GM06990 (cell line): ENCODE results near the gene CDH4.

Experiments used
- DNase-seq: peaks from one replicate; pipeline ENCODE4 v3.0.0-alpha.2; 2011; ENCODE audit not compliant: insufficient read length; ENCODE audit errors: extremely low read depth
- H3K27me3 ChIP-seq: replicated peaks from 2 replicates; pipeline ENCODE4 v1.6.0; 2011; ENCODE audit warnings: low read length; ENCODE audit not compliant: control insufficient read depth, insufficient read depth
- H3K36me3 ChIP-seq: 2 replicates; pipeline ENCODE4 v1.5.1; 2011; ENCODE audit warnings: low read length; ENCODE audit not compliant: control insufficient read depth, insufficient read depth
- H3K4me3 ChIP-seq: replicated peaks from 2 replicates; pipeline ENCODE4 v1.5.1; 2011; ENCODE audit warnings: low read depth, mild to moderate bottlenecking, control low read depth, low read length
- TF ChIP-seq, protein P1 (sequence below): IDR thresholded peaks from 2 replicates; pipeline ENCODE4 v1.5.1; 2011; ENCODE audit warnings: low read length, control low read depth, mild to moderate bottlenecking, inconsistent platforms; ENCODE audit not compliant: insufficient read depth, poor library complexity, severe bottlenecking

Gene CDH4

DNA sequence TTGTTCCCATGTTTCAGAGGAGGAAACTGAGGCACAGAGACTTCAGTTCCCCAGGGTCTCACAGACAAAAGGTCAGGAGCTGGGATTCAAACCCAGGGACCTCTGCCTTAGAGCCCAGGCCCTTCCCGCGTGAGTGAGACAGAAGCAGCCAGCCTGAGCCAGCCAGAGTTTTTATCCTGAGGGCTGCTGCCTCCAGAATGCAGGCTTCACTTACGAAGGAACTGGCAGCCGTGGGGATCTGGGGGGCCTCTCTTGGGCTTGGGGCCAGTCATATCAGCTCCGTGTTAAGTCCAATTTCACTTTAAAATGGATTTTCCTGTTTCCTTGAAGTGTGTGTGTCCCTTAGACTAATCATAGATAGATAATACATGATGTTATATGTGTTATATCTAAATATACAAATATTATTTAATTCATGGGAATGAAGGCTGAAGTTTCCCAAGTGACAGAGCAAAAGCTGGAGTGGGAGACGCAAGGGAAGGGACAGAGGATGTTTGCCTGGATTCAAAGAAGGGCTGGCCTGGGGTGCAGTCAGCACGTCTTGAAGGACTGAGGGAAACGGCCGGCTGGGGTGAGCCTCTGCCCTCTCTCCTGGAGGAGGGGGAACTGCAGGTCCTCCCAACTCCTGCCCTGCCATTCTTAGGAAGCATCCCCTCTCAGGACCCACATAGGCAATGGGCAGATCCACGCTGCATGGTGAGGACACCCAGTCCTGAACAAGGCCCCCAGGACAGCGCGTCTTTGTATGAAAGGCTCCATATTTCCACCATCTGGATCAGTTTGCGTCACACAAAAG lies 320.1 kb downstream of the CDH4 start:
- H3K27me3 ChIP-seq = no peaks in the 10 kb centered on the region
- no peak for DNase-seq
- H3K4me3 ChIP-seq = no peak overlapping the region

DNA sequence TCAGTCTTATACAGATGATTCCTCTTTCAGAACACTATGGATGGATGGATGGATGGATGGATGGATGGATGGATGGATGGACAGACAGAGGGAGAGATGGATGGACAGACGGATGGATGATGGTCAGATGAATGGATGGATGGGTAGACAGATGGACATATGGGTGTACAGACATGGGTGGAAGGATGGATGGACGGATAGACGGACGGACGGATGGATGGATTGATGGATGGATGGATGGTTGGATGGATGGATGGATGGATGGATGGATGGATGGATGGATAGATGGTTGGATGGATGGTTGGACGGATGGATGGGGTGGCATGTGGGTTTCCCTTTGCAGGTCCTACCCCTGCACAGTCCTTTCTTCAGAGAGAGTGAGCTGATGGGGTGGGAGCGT lies 320.7 kb downstream of the CDH4 start:
- TF ChIP-seq, protein P1, sequence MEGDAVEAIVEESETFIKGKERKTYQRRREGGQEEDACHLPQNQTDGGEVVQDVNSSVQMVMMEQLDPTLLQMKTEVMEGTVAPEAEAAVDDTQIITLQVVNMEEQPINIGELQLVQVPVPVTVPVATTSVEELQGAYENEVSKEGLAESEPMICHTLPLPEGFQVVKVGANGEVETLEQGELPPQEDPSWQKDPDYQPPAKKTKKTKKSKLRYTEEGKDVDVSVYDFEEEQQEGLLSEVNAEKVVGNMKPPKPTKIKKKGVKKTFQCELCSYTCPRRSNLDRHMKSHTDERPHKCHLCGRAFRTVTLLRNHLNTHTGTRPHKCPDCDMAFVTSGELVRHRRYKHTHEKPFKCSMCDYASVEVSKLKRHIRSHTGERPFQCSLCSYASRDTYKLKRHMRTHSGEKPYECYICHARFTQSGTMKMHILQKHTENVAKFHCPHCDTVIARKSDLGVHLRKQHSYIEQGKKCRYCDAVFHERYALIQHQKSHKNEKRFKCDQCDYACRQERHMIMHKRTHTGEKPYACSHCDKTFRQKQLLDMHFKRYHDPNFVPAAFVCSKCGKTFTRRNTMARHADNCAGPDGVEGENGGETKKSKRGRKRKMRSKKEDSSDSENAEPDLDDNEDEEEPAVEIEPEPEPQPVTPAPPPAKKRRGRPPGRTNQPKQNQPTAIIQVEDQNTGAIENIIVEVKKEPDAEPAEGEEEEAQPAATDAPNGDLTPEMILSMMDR = no peak
- DNase-seq = no peak
- Histone ChIP-seq H3K27me3 (no peaks in the 10 kb centered on the region), H3K4me3 (no peak overlapping the region), H3K36me3 (no peaks in the 10 kb centered on the region)

More for the DNA sequence above, 320.1 kb downstream of the CDH4 start:
- H3K36me3 ChIP-seq = no peaks in the 10 kb centered on the region
- TF ChIP-seq, protein P1 = no peak

DNA sequence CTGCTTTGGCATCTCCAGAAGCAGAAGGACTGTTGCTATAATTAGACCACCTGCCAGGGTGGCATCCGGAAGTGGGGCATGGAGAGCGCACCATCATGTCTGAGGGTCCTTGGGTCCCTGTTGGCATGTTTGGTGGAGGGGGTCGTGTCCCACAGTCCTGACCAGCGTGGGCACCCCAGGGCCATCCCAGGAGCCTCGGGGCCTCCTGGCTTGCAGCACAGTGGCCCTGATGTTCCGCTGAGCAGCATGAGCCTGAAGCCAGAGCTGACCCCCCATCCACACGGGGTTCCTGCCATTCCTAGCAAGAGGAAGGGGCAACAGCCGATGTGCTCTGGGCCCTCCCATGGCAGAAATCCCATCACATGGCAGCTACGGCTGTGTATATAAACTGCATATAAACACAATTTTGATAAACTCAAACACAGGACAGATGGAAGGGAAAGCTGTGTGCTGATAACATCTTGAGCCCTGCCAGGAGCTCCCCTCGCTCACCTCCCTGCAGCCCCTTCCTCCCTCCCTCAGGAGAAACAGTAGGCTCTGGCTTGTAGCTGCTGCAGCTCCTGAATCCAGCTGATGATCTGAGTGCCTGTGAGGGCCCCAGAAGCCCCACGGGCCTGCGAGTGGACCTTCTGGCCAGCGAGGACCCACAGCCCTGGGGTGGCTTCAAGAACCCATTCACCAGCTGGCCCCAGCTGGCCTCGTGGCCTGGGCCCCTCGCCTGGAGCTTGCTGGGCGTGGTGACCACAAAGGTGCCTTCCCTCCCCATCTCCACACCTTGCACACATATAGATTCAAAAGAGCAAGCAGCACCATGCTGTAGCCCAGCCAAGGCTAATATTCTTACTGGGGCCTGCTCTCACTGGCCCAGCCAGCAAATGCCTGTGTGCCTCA lies 321.6 kb downstream of the CDH4 start:
- TF ChIP-seq, protein P1 = no peak
- DNase-seq = no peak
- Histone ChIP-seq H3K4me3 (no peak overlapping the region), H3K27me3 (no peaks in the 10 kb centered on the region), H3K36me3 (no peaks in the 10 kb centered on the region)

DNA sequence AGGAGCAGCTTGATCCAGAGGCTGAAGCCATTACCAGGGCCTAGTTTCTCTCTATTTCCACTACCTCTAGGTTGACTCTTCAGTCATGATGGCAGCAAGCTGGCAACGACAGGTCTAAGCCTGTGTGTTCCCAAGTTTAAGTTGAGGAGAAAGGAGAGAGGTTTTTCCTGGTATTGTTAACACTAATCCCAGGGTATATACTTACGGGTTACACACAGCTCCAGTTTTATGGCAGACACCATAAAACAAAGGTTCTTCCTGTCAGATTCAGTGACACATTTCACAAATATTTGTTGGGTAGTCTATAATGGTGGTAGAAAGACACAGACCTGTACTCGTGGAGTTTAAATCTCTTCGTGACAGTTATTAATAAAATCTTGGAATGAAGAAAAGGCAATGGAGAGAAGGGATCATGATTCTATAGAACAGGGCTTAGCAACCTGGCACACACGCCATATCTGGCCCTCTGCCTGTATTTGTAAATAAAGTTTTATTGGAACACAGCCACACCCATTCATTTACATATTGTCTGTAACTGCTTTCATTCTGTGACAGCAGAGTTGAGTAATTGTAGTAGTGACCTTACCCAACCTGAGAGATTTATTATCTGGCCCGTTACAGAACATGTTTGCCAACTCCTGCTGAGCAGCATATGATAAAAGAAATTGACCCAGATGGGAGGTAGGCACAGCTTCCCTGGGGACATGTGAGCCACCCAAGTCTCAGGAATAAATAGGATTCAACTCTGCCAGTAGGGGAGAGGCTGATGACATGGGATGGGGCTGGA lies 323.3 kb downstream of the CDH4 start:
- Histone ChIP-seq H3K4me3 (no peak overlapping the region), H3K27me3 (no peaks in the 10 kb centered on the region), H3K36me3 (no peaks in the 10 kb centered on the region)
- TF ChIP-seq, protein P1 = no peak
- DNase-seq = no peak

- H3K36me3 ChIP-seq = no peaks in the 10 kb centered on the region
- no peak overlapping the region for H3K4me3 ChIP-seq
- DNase-seq = no peak
- TF ChIP-seq, protein P1 = no peak
- no peaks in the 10 kb centered on the region for H3K27me3 ChIP-seq
These were observed 324.3 kb downstream of the CDH4 start for GRCh38 chr20:61576372-61576771.
